Endodermal cell (in vitro differentiated cells): Measurements from ENCODE around the gene RGS17. TPM values are rescaled to one million over a fixed set of nuclear protein-coding genes. Genes with fewer than 3 reads are reported as not detected.

Source experiments
- DNase-seq: peaks from one replicate; pipeline ENCODE4 v3.0.0-alpha.2; 2017
- H3K27ac ChIP-seq: 2 replicates; pipeline ENCODE4 v1.5.1; 2013; ENCODE audit warnings: mild to moderate bottlenecking, low read depth, low read length, moderate library complexity
- H3K27me3 ChIP-seq: 2 replicates; pipeline ENCODE4 v1.6.1; 2013; ENCODE audit warnings: mild to moderate bottlenecking, low read length, moderate library complexity; ENCODE audit not compliant: insufficient read depth, control insufficient read depth, poor library complexity, severe bottlenecking
- H3K36me3 ChIP-seq: 2 replicates; pipeline ENCODE4 v1.7.0; 2013; ENCODE audit warnings: mild to moderate bottlenecking, low read length, moderate library complexity; ENCODE audit not compliant: control insufficient read depth, insufficient read depth
- H3K4me1 ChIP-seq: one replicate; pipeline ENCODE4 v1.7.0; 2013; ENCODE audit warnings: low read length; ENCODE audit not compliant: control insufficient read depth, insufficient read depth
- H3K4me3 ChIP-seq: 2 replicates; pipeline ENCODE4 v1.5.1; 2013; ENCODE audit warnings: mild to moderate bottlenecking, low read length, moderate library complexity
- H3K9ac ChIP-seq: 2 replicates; pipeline ENCODE4 v1.6.1; 2013; ENCODE audit warnings: mild to moderate bottlenecking, low read length, moderate library complexity; ENCODE audit not compliant: poor library complexity, severe bottlenecking; ENCODE audit errors: extremely low read depth
- H3K9me3 ChIP-seq: 2 replicates; pipeline ENCODE4 v1.6.1; 2013; ENCODE audit warnings: mild to moderate bottlenecking, low read length, moderate library complexity; ENCODE audit not compliant: control insufficient read depth
- H3K27ac Mint-ChIP-seq: 2 replicates; pipeline ENCODE4 v1.8.0; 2020; ENCODE audit warnings: mixed read lengths
- H3K27me3 Mint-ChIP-seq: 2 replicates; pipeline ENCODE4 v1.8.0; 2021; ENCODE audit warnings: mild to moderate bottlenecking, mixed read lengths; ENCODE audit not compliant: insufficient read depth
- H3K36me3 Mint-ChIP-seq: 2 replicates; pipeline ENCODE4 v1.8.0; 2020; ENCODE audit warnings: low read depth, mixed read lengths
- H3K4me1 Mint-ChIP-seq: 2 replicates; pipeline ENCODE4 v1.8.0; 2020; ENCODE audit warnings: mixed read lengths
- H3K4me3 Mint-ChIP-seq: 2 replicates; pipeline ENCODE4 v1.8.0; 2020; ENCODE audit warnings: mild to moderate bottlenecking, moderate library complexity, mixed read lengths
- H3K9me3 Mint-ChIP-seq: 2 replicates; pipeline ENCODE4 v1.8.0; 2020; ENCODE audit warnings: mild to moderate bottlenecking, mixed read lengths
- CTCF ChIP-seq: fragments of 200-600 bp; sonication (generic); conservative IDR thresholded peaks from 2 replicates; pipeline ENCODE4 v1.5.0; 2021; ENCODE audit warnings: antibody characterized with exemption, mild to moderate bottlenecking
- WGBS, 2 experiments: methylation state at CpG; one replicate each; pipeline versions ENCODE4 v1.1.5 to v1.1.7; 2013; ENCODE audit warnings: missing lambda C conversion rate in 2 of 2, mixed read lengths in 1 of 2; ENCODE audit not compliant: insufficient coverage in 1 of 2, insufficient read length in 1 of 2; 5-methylcytosine and 5-hydroxymethylcytosine counted together
- long read RNA-seq, 4 experiments: library from polyadenylated mRNA in 2 of 4; library from RNA in 1 of 4; library from capped mRNA in 1 of 4; stranded (forward) in 3 of 4; unstranded in 1 of 4; transcript quantifications; one replicate each; pipeline ENCODE4 v2.0.0, GENCODE V29; 2020 to 2021; ENCODE audit warnings: inconsistent platforms in 1 of 4
- polyA plus RNA-seq, 2 experiments: library from polyadenylated mRNA; stranded (reverse); fragments of 50-300 nt; gene quantifications; one replicate each; pipeline ENCODE4 v1.2.3, GENCODE V29; 2013
- total RNA-seq, 2 donors: library from RNA; stranded (reverse); fragmentation: NEBNext Ultra II Directional in 1 of 2; extraction: Animal tissue kit (Norgen Biotek cat#: 25700) in 1 of 2; gene quantifications; 2 replicates in 1 of 2; 3 replicates in 1 of 2; pipeline ENCODE4 v1.2.1, GENCODE V29; 2021

Gene RGS17, protein sequence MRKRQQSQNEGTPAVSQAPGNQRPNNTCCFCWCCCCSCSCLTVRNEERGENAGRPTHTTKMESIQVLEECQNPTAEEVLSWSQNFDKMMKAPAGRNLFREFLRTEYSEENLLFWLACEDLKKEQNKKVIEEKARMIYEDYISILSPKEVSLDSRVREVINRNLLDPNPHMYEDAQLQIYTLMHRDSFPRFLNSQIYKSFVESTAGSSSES
- 1 to 10 TPM; 1.7 to 3.2 TPM for total RNA-seq
- 3.2 TPM for polyA plus RNA-seq (2013, experiment 1 of 2)
- polyA plus RNA-seq (2013, experiment 2 of 2): 2.9 TPM
- long read RNA-seq, experiment 1, partial matches to known transcripts: 0 of 1 reads
- long read RNA-seq, experiment 1, other reads (novel, unspliced or antisense): 1 of 1 reads
- long read RNA-seq, experiment 2, partial matches to known transcripts: 0 of 1 reads
- long read RNA-seq, experiment 2, other reads (novel, unspliced or antisense): 0 of 1 reads
- long read RNA-seq, experiment 3, transcript RGS17-201 (5 exons, 1,636 nt): major isoform, 11 of 12 reads
- long read RNA-seq, experiment 3, partial matches to known transcripts: 0 of 12 reads
- long read RNA-seq, experiment 3, other reads (novel, unspliced or antisense): 1 of 12 reads
- long read RNA-seq, experiment 4, transcript RGS17-201 (5 exons, 1,636 nt): major isoform, 9 of 9 reads
- long read RNA-seq, experiment 4, partial matches to known transcripts: 0 of 9 reads
- long read RNA-seq, experiment 4, other reads (novel, unspliced or antisense): 0 of 9 reads

DNA sequence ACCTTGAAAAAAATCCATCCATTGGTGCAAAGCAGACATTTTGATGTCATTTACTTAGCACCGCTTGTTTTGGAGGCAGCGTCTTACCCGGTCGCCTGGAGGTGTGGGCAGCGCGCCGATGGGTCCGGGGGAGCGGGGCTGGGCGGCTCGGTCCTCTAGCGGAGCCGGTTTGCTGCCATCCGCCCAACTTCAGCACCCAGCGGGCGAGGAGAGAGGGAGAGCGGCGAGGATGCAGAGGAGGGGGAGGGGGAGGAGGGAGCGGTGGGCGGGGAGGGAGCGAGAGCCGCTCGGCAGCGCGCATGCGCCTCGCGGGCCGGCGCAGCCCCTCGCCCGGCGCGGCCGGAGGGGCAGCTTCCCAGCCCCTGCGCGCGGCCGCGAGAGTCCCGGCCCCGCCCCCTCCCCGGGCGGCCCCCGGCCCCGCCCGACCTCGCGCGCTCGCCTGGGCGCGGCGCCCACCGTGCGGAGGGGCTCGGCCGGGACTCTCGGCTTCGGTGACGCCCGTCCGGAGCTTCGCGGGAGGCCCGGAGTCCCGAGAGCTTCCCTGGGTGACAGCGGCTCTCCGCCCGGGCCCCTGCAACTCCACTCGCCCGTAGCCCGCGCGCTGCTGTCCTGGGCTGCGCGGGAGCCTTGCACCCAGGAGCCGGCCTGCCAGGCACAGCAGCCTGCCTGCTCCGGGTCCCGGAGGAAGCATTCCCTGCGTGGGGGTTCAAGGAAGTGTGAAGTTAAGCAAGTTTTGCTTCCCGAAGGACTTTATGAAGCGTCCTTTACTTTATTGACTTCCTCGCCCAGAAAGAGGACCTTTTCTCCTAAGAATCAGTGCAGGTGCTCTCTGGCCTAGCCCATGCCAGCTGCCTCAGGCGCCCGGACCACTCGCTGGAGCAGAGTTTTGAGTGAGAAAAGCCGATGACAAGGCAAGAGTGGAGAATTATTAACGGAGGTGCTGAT, at the start of gene RGS17:
Gene RGS17 (minus strand): TSS at position 246 of the 945 bp plus-strand sequence. CDS start 87,264 bp downstream, outside the sequence.
- Mint-ChIP-seq H3K4me3 (peak within 1 kb of the TSS; percentile 72), H3K27ac (no peak within 1 kb of the TSS), H3K4me1 (peaks cover 18% of the 10 kb centered on the region), H3K27me3 (peaks cover 70% of the 10 kb centered on the region), H3K36me3 (no peaks in the 10 kb centered on the region), H3K9me3 (peaks cover 18% of the 10 kb centered on the region)
- no peaks in the 10 kb centered on the region for H3K36me3 ChIP-seq
- peak within 1 kb of the TSS; percentile 90 for H3K4me3 ChIP-seq
- no peak for TF ChIP-seq CTCF
- H3K27ac ChIP-seq: no peak within 1 kb of the TSS
- peaks cover 58% of the 10 kb centered on the region for H3K27me3 ChIP-seq
- peak; percentile 93 for DNase-seq
- H3K4me1 ChIP-seq: peaks cover 2% of the 10 kb centered on the region
- WGBS, 2 experiments: 3 to 45% methylated on average over 6 to 89 of the region's 89 CpGs
- H3K9ac ChIP-seq: peak within 1 kb of the TSS; percentile 37
- peaks cover 11% of the 10 kb centered on the region for H3K9me3 ChIP-seq

- no peaks in the 10 kb centered on the region for H3K27me3 ChIP-seq
- Mint-ChIP-seq H3K4me1 (no peaks in the 10 kb centered on the region), H3K27me3 (no peaks in the 10 kb centered on the region), H3K36me3 (no peaks in the 10 kb centered on the region), H3K9me3 (no peaks in the 10 kb centered on the region), H3K4me3 (no peak overlapping the region), H3K27ac (no peak overlapping the region)
- H3K4me1 ChIP-seq: no peaks in the 10 kb centered on the region
- no peak overlapping the region for H3K27ac ChIP-seq
- no peak for DNase-seq
- no peak overlapping the region for H3K9ac ChIP-seq
- no peak overlapping the region for H3K4me3 ChIP-seq
- no peak for TF ChIP-seq CTCF
- no peaks in the 10 kb centered on the region for H3K36me3 ChIP-seq
- no peaks in the 10 kb centered on the region for H3K9me3 ChIP-seq
Observed at GRCh38 chr6:153172815-153173214, 41.7 kb upstream of the RGS17 start.

DNA sequence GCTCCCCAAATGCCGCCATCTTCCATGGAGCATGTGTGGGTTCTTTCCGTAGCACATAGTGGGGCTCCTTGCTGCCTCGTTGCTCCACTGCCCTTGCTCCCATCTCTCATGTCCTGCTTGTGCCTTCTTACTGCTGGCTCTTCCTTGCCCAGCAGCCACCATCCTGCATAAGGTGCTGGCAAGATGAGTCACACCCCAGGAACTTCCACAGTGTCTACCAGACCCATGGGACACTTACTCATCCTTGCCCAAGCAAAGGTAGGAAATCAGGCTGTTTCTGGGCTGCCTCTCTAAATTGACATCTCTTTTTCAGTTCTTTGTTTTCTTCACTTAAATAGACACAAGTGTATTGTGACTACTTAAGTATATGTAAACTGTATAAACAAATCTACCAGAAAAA, 39.4 kb upstream of the RGS17 start:
- Histone ChIP-seq H3K9me3 (no peaks in the 10 kb centered on the region), H3K4me1 (no peaks in the 10 kb centered on the region), H3K4me3 (no peak overlapping the region), H3K36me3 (no peaks in the 10 kb centered on the region), H3K27ac (no peak overlapping the region), H3K27me3 (no peaks in the 10 kb centered on the region), H3K9ac (no peak overlapping the region)
- Mint-ChIP-seq H3K27ac (no peak overlapping the region), H3K36me3 (no peaks in the 10 kb centered on the region), H3K4me1 (no peaks in the 10 kb centered on the region), H3K9me3 (no peaks in the 10 kb centered on the region), H3K4me3 (no peak overlapping the region), H3K27me3 (no peaks in the 10 kb centered on the region)
- TF ChIP-seq CTCF: no peak
- DNase-seq: no peak
- 94 to 96% methylated on average over 3 of the region's 3 CpGs for WGBS, 2 experiments
